Activated CD8-positive, alpha-beta memory T cell treated with anti-CD3 and anti-CD28 coated beads for 1 hour (primary cell): Measurements from ENCODE around the gene NPEPL1.
"Not testable (repeated sequence)": the region's sequence is repeated elsewhere in the genome, so short reads cannot be mapped to it uniquely, and the experiment has no call there.

Experiments
- DNase-seq, 2 donors: peaks; one replicate each; pipeline ENCODE4 v3.0.0-alpha.2; 2020; ENCODE audit warnings: low read depth in 1 of 2; ENCODE audit errors: extremely low read depth in 1 of 2

Gene NPEPL1

GRCh38 chr20:58731192-58731591, 38.6 kb downstream of the NPEPL1 start:
- no peak for DNase-seq

DNA sequence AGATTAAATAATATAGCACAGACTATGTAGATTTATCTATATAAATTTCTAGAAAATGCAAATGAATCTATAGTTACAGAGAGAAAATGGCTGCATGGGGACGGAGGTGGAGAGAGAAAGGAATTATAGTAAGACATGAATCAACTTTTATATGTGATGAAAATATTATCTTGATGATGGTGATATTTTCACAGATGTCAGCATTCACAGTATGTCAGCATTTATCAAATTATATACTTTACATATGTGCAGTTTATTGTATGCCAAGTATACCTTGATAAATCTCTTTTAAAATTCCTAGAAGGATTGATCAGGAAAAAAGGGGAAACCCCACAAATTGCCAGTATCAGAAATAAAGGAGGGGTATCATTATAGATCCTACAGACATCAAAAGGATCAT, 44.6 kb downstream of the NPEPL1 start:
- DNase-seq: no peak

DNA sequence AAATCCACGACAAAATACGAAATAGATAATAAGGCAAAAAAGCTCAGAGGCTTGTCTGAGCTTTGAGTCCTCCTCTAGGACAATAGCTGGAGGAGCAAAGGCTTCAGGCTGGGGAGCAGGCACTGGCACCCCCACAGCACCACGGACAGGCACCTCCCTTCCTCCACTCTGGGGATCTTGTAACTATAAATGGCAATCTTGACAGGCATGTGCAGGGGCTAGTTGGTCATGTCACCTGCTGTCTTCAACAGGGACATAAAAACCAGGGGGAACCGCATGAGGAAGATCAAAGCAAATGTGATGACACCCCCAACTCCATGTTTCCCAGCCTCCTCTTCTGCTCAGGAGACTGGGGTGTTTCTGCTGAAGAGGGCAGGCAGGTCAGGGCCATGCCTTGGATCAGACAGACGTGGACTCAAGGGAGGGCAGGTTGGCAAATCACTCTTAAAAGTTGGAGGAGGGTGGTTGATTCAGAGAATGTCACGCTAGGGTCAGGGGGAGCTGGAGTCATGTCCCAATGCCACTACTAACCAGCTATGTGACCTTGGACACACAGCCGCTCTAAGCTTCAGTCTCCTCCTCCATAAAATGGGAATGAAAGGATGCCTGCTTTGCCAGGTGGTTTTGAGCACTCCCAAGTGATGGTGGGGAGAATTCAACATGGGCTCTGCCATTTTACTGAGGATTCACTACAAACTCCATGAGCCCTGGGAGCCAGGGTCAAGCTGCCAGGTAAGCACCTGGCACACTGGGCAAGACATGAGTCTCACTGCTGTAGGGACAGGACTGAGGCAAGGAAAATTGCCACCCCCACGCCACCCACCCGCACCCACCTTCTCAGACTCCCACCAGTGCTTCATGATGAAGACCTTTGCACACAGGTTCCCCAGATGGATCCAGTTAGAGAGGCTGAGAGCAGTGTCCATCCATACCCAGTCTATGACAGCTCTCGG, 48.0 kb downstream of the NPEPL1 start:
- no peak for DNase-seq

GRCh38 chr20:58741384-58741783, 48.8 kb downstream of the NPEPL1 start:
- DNase-seq: no peak

- no peak for DNase-seq
Observed at GRCh38 chr20:58742668-58743566, 50.3 kb downstream of the NPEPL1 start.

- DNase-seq: no peak
Observed at GRCh38 chr20:58743929-58744534, 51.4 kb downstream of the NPEPL1 start.

DNA sequence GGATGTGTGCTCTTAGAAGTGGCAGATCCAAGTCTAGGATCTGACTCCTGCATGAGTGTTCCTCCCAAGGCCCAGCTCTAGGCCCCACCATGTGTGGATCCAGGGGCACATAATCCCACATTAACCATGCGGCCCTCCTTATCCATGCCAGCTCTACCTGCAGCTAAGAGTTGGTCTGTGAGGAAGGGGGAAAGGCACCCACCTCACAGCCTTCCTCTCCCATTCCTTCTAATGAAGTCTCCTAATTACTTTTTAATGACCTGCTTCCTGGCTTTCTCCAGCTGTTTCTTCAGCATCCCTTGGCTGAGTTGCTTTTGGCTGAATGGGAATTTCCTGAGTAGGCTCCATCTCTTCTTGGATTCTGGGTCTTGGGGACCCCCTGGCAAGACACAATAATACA, 52.2 kb downstream of the NPEPL1 start:
- no peak for DNase-seq

DNA sequence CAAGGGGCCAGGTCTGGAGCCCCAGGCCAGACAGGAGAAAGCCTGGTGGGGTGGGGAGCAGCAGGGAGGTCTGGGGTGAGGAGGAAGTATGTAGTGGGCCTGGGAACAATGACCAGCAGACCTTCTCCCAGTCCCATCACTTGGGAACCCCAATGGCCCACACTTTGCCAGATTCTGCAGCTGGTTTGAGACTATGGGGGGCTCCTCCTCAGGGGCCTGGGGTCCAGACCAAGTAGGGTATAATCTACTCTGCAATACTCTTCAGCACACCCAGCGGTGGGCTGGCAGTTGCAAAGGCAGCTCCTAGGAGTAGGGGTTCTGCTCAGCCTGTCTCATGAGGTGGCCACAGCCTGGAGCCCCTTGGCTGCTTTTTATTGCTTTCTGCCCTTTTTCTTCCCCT, 52.8 kb downstream of the NPEPL1 start:
- no peak for DNase-seq

DNA sequence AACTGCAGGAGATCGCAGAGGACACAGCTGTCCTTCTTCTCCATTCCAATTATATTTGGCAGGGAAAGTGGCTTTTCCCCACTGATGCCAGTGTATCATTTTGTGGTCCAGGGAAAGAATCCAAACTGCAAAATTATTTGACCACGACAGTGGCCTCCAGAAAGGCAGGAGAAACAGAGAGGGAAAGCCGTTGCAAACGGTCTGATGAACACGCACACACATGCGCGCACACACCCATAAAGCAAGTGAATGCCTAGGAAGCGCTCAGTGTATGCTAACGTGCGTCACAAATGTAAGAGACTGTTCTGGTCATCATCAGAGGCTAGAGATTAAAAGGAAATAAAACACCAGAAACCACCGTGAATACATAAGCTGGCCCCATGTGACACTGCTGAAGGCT, 54.0 kb downstream of the NPEPL1 start:
- no peak for DNase-seq

DNA sequence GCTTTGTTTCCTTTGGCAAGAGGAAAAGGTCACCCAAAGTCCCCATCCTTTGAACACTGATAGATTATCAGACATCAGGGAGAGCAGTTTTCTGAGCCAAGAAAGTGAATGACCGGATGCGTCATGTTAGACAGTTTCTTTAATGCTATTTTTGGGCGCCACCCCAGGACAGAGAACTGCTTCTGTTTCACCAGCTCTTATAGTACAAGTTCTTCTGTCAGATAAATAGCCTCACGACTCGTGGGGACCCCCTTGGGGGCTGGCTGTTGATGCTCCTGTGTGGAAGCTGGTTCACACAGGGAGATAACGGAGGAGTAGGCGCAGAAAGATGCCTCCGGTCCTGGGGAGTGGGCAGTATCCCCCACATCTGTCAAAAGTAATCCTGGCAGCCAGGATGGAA, 54.6 kb downstream of the NPEPL1 start:
- no peak for DNase-seq

DNA sequence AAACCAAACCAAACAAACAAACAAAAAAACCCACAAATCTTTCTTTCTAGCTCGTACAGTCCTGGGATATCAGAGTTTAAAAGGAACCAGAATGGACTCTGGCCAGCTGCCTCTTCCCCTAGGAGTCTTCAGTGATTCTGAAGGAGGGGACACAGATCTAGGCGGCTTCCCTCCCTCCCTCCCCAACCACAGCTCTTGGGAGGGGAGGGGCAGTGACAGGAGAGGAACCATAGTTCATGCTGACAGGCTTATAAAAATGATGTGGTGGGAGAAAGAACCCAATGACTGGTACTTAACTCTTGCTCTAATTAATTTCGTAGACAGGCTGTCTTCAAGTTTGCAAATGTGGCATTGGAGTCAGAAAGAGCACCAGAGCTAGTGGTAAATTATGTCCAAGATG, 56.0 kb downstream of the NPEPL1 start:
- DNase-seq: no peak

- DNase-seq: no peak
Observed at GRCh38 chr20:58749098-58749769, 56.6 kb downstream of the NPEPL1 start.

DNA sequence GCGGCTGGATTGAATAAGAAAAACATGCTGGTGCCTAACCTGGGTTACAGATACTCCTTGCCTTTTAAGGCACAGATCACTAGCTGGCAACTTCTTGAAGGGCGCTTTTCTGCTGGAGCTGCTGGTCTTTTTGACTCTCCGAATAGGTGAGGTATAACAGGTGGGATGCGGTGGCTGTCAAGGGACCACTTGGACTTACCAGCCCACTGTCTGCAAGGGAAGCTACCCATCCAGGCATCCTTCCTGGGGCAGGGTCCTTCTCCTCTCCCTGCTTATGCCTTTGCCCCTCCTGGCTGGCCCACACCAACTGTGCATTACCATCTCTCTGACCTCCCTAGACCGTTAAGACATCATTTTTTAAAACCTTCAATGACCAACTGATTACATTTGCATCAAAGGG, 57.4 kb downstream of the NPEPL1 start:
- no peak for DNase-seq

GRCh38 chr20:58750706-58751105, 58.1 kb downstream of the NPEPL1 start:
- not testable (repeated sequence) for DNase-seq

GRCh38 chr20:58751979-58752378, 59.4 kb downstream of the NPEPL1 start:
- DNase-seq: no peak

- DNase-seq: no peak
Observed at GRCh38 chr20:58752565-58752964, 60.0 kb downstream of the NPEPL1 start.

GRCh38 chr20:58753267-58753921, 60.8 kb downstream of the NPEPL1 start:
- DNase-seq: no peak

GRCh38 chr20:58753922-58754551, 61.4 kb downstream of the NPEPL1 start:
- DNase-seq: no peak

- DNase-seq: no peak
Observed at GRCh38 chr20:58754584-58754983, 62.0 kb downstream of the NPEPL1 start.
